Measurements from ENCODE around the gene NPAS3.

The NPAS3 gene

GRCh38 chr14:33539918-33540357 lies 601.3 kb downstream of the NPAS3 start:
- TF ChIP-seq CTCF (IDR thresholded peaks at IDR 0.05; ENCODE audit: extremely low read depth, missing control alignments) = no peak
- DNase-seq (ENCODE audit: low spot score) = no peak

DNA sequence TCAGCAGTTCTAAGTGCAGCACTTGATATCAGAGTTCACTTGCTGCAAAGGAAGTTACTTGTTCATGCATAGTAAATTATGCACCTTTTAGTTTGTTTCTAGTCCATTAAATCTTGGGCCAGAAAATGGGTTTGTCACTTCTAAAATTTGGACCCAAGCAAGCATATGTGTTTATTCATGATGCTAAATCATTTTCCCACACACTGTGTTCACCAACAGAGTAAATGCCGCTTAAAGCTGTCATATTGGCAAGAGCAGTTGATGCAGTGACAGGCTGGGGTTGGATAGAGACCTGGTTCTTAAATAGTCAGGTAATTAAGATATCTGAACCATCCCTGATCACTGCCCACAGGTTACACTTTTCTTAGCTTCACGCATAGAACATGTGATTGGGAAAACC lies 602.5 kb downstream of the NPAS3 start:
- no peak for TF ChIP-seq CTCF (IDR thresholded peaks at IDR 0.05; ENCODE audit: extremely low read depth, missing control alignments)
- DNase-seq (ENCODE audit: low spot score) = no peak

DNA sequence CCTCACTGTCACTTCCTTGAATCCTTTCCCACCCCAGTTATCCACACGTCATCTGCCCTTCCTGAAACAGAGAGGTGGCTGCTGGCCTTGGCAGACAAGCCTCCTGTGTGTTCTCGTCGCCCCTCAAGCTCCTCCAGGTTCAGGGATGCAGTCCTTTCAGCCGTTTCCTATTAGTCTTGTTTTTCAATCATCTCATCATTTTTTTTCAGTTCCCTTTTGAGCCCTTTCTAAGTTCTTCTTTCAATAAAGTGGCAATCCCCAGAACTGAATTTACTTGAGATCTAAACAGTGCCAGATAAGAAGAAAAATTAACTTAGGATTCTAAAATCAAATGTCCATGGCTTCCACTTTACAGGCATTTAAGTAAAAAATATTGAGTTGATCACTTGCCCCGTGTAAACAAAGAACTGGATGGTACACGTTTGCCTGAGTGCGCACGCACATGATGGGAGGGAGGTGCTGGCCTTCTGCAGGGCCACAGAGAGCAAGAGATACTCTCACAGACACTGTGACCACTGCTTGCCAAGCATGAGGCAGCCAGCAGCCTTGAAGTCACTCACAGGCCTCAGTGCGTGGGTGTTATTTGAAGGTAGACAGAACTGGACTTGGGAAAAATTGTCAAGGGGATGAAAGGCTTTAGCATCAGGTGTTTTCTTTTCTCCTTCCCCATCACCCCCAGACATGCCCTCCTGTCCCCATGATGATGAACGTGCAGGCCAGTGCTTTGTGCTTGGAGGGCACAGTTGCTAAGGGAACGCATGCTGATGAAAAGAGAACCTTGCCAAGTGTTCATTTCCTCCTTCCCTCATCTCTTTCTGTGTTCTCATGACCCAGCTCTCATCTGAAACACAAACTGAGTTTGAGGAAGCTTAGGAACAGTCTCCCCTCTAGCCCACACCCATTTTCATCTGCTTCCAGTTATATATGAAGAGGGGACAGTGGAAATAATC lies 603.9 kb downstream of the NPAS3 start:
- no peak for TF ChIP-seq CTCF (IDR thresholded peaks at IDR 0.05; ENCODE audit: extremely low read depth, missing control alignments)
- DNase-seq (ENCODE audit: low spot score) = peak; percentile 3

GRCh38 chr14:33545696-33546095 lies 607.0 kb downstream of the NPAS3 start:
- TF ChIP-seq CTCF (IDR thresholded peaks at IDR 0.05; ENCODE audit: extremely low read depth, missing control alignments) = no peak
- DNase-seq (ENCODE audit: low spot score) = no peak

DNA sequence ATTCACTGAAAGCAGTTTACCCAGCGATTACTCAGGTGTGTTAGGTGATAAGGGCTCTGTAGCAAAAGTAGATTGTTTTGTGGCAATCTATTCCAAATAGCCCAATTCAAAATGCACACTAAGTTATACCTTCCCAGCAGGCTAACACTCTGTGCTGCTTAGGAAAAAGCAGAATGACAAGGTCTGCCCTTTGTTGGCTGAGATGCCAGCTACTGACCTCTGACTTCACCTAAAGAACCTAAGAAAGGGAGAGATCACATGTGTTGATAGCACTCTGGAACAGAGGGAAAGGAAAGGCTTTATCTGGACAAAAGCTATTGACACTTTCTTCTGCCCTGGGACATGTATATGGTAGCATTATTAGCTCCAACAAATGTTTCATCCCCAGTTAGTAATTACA lies 609.9 kb downstream of the NPAS3 start:
- DNase-seq (ENCODE audit: low spot score) = no peak
- TF ChIP-seq CTCF (IDR thresholded peaks at IDR 0.05; ENCODE audit: extremely low read depth, missing control alignments) = no peak

- DNase-seq (ENCODE audit: low spot score) = no peak
- TF ChIP-seq CTCF (IDR thresholded peaks at IDR 0.05; ENCODE audit: extremely low read depth, missing control alignments) = no peak
Observed at GRCh38 chr14:33551963-33552362, 613.3 kb downstream of the NPAS3 start.

DNA sequence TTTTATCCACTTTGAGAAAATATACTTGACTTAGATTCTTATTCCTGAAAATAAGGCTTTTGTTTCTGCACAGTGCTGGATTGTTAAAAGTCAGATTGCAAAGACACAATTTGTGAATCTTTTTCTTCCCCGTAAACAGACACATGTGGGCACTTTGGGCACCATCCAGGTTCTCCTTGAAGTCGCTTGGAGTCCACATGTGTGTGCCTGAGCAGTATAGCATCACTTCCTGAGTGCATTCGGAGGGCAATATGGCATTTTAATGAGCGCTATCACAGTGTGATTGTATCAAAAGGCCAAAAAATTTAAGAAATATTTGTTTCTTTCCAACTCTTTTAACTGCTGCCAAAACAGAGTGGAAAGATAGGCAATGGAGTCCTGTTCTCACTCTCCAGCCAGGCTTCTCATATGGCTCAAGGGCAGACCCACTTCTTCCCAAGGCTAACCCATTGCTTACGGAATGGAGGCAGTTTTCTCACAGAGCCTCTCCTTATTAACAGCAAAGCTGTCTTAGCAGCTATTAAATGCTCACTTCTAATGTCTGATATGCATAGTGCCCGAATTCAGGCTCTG lies 615.1 kb downstream of the NPAS3 start:
- DNase-seq (ENCODE audit: low spot score) = no peak
- TF ChIP-seq CTCF (IDR thresholded peaks at IDR 0.05; ENCODE audit: extremely low read depth, missing control alignments) = no peak

Data from GM20000 (cell line).